A549 (cell line): ENCODE measurements around the gene RELL2. TPM values are rescaled to one million over a fixed set of nuclear protein-coding genes. Genes with fewer than 3 reads are reported as not detected.

ENCODE experiments used
- ATAC-seq, 2 experiments: fragments of 200-7000 bp in 1 of 2; fragments of >200 bp in 1 of 2; cut with Nextera tagmentation in 1 of 2; cut with Tn5 transposase in 1 of 2; 3 replicates each; pipeline versions ENCODE4 v1.8.0 to v1.9.1; 2018 to 2020; ENCODE audit warnings: mild to moderate bottlenecking in 1 of 2, moderate library complexity in 1 of 2
- CTCF ChIA-PET: fragments of 300-600 bp; sonication (Branson Sonifier 250); formaldehyde crosslinking; extraction: SDS; loops from one replicate; lab custom pipeline; 2021; ENCODE audit warnings: antibody characterized with exemption, inconsistent platforms; lab: Yijun Ruan, JAX
- POLR2A ChIA-PET: fragments of 350-600 bp; formaldehyde crosslinking; extraction: SDS; loops from one replicate; lab custom pipeline; 2021; ENCODE audit warnings: antibody characterized with exemption, inconsistent platforms; lab: Yijun Ruan, JAX
- DNase-seq, 2 experiments: peaks; one replicate each; pipeline versions ENCODE4 v3.0.0 to v3.0.0-alpha.2; 2011 to 2016; ENCODE audit warnings: low read depth in 1 of 2, low spot score in 1 of 2
- FAIRE-seq: peaks from 2 replicates; lab custom pipeline; 2011; peaks lifted over from hg19 to GRCh38; lab: Jason Lieb, UNC
- H3K27ac ChIP-seq, 2 experiments: fragments of >200 bp; sonication (Bioruptor Twin); formaldehyde crosslinking; 3 replicates each; pipeline ENCODE4 v1.5.1; 2016 to 2017
- H3K4me1 ChIP-seq: fragments of >200 bp; sonication (Bioruptor Twin); formaldehyde crosslinking; 3 replicates; pipeline ENCODE4 v1.6.1; 2016
- H3K4me2 ChIP-seq: fragments of >200 bp; sonication (Bioruptor Twin); formaldehyde crosslinking; 3 replicates; pipeline ENCODE4 v1.6.1; 2016
- H3K4me3 ChIP-seq: fragments of >200 bp; sonication (Bioruptor Twin); formaldehyde crosslinking; 3 replicates; pipeline ENCODE4 v1.5.1; 2016
- H3K9me3 ChIP-seq: fragments of >200 bp; sonication (Bioruptor Twin); formaldehyde crosslinking; 3 replicates; pipeline ENCODE4 v1.6.1; 2016
- ATOH8 ChIP-seq: fragments of 250-450 bp; sonication (Bioruptor Pico); IDR thresholded peaks from 2 replicates; pipeline ENCODE4 v1.5.0; 2020; ENCODE audit warnings: low read depth, mild to moderate bottlenecking, moderate library complexity
- CBX8 ChIP-seq: fragments of 200-600 bp; sonication (generic); IDR thresholded peaks from 2 replicates; pipeline ENCODE4 v1.6.1; 2016
- CEBPB ChIP-seq, 2 experiments: fragments of >200 bp in 1 of 2; sonication (Bioruptor Twin) in 1 of 2; formaldehyde crosslinking in 1 of 2; IDR thresholded peaks; 2 replicates each; pipeline ENCODE4 v1.6.1; 2012 to 2016
- CHD2 ChIP-seq: fragments of 150-350 bp; IDR thresholded peaks from 2 replicates; pipeline ENCODE4 v1.6.1; 2014; ENCODE audit warnings: low read length; ENCODE audit not compliant: partially characterized antibody
- E2F6 ChIP-seq: IDR thresholded peaks from 2 replicates; pipeline ENCODE4 v1.6.1; 2012; ENCODE audit warnings: low read depth, borderline replicate concordance
- EHF ChIP-seq: fragments of 250-450 bp; sonication (Bioruptor Pico); IDR thresholded peaks from 2 replicates; pipeline ENCODE4 v1.5.0; 2020; ENCODE audit warnings: mild to moderate bottlenecking
- FOSL2 ChIP-seq, 2 experiments: fragments of 450-650 bp in 1 of 2; fragments of >200 bp in 1 of 2; sonication (Bioruptor Twin) in 1 of 2; formaldehyde crosslinking; IDR thresholded peaks; 2 replicates each; pipeline versions ENCODE4 v1.5.0 to v1.6.1; 2016 to 2020; ENCODE audit warnings: mild to moderate bottlenecking in 1 of 2, moderate library complexity in 1 of 2
- HEYL ChIP-seq: fragments of 250-450 bp; sonication (Bioruptor Pico); IDR thresholded peaks from 2 replicates; pipeline ENCODE4 v1.8.0; 2021; ENCODE audit warnings: mild to moderate bottlenecking, moderate library complexity
- HOXB13 ChIP-seq: fragments of 250-450 bp; sonication (Bioruptor Pico); IDR thresholded peaks from 2 replicates; pipeline ENCODE4 v1.5.0; 2020; ENCODE audit warnings: low read depth, mild to moderate bottlenecking, moderate library complexity
- HOXB5 ChIP-seq: fragments of 250-450 bp; sonication (Bioruptor Pico); IDR thresholded peaks from 2 replicates; pipeline ENCODE4 v1.5.0; 2020; ENCODE audit warnings: mild to moderate bottlenecking, moderate library complexity
- KDM5A ChIP-seq: fragments of 200-600 bp; sonication (generic); IDR thresholded peaks from 2 replicates; pipeline ENCODE4 v1.6.1; 2016; ENCODE audit warnings: antibody characterized with exemption, mild to moderate bottlenecking
- MAFK ChIP-seq: fragments of 450-650 bp; IDR thresholded peaks from 2 replicates; pipeline ENCODE4 v1.6.1; 2014; ENCODE audit not compliant: partially characterized antibody
- MAZ ChIP-seq: fragments of 150-350 bp; IDR thresholded peaks from 2 replicates; pipeline ENCODE4 v1.6.1; 2014; ENCODE audit warnings: antibody characterized with exemption, low read depth, low read length, borderline replicate concordance
- MYC ChIP-seq: IDR thresholded peaks from 2 replicates; pipeline ENCODE4 v1.6.1; 2012; ENCODE audit warnings: mild to moderate bottlenecking, inconsistent platforms, low read length, improper control_type of control experiment, borderline replicate concordance
- NPAS2 ChIP-seq: fragments of 250-450 bp; sonication (Bioruptor Pico); IDR thresholded peaks from 2 replicates; pipeline ENCODE4 v1.8.0; 2022; ENCODE audit warnings: mild to moderate bottlenecking, moderate library complexity, borderline replicate concordance
- PBX3 ChIP-seq: IDR thresholded peaks from 2 replicates; pipeline ENCODE4 v1.6.1; 2012
- POLR2AphosphoS2 ChIP-seq: conservative IDR thresholded peaks from 2 replicates; pipeline ENCODE4 v1.6.1; 2012; ENCODE audit warnings: low read length, improper control_type of control experiment, inconsistent platforms
- TFCP2L1 ChIP-seq: fragments of 250-450 bp; sonication (Bioruptor Pico); IDR thresholded peaks from 2 replicates; pipeline ENCODE4 v1.5.0; 2021; ENCODE audit warnings: mild to moderate bottlenecking
- USF2 ChIP-seq: fragments of 450-650 bp; IDR thresholded peaks from 2 replicates; pipeline ENCODE4 v1.6.1; 2014; ENCODE audit warnings: antibody characterized with exemption
- ZSCAN20 ChIP-seq: fragments of 250-450 bp; sonication (Bioruptor Pico); IDR thresholded peaks from 2 replicates; pipeline ENCODE4 v1.8.0; 2022; ENCODE audit warnings: mild to moderate bottlenecking, moderate library complexity
- WGBS: methylation state at CpG from one replicate; pipeline ENCODE4 v1.1.6; 2017; ENCODE audit errors: missing lambda C conversion rate; 5-methylcytosine and 5-hydroxymethylcytosine counted together
- polyA plus RNA-seq, 4 experiments: library from polyadenylated mRNA; depleted of rRNA in 3 of 4; stranded (reverse); fragments of >200 nt; fragmentation: RNase III in 1 of 4; extraction: RNeasy Plus Mini Kit Qiagen cat#74134 plus additional on column Dnase treatment in 1 of 4; gene quantifications; 2 replicates in 3 of 4; 3 replicates in 1 of 4; pipeline ENCODE4 v1.2.3, GENCODE V29; 2011 to 2017

RELL2 gene
- polyA plus RNA-seq, 2 of the 4 experiments (the other 2 are of a cell fraction) = 3.6 to 6.5 TPM

GRCh38 chr5:141603923-141604717 is 32.7 kb upstream of the RELL2 start:
- FAIRE-seq (peak; percentile 51), ATAC-seq (peak; percentile 95 to 98), DNase-seq (peak; percentile 80 to 92)
- Histone ChIP-seq H3K27ac (peak overlapping the region in 1 of 2 experiments; percentile 38; a peak in 3 of 6 replicates), H3K4me2 (peak overlapping the region; percentile 59), H3K9me3 (no peaks in the 10 kb centered on the region), H3K4me3 (no peak overlapping the region), H3K4me1 (peaks cover 49% of the 10 kb centered on the region)
- ChIA-PET POLR2A (interaction anchor here (1.2 kb wide), 2 partner anchors 10 to 33 kb away, joined by 4 read pairs; partner anchors contain the start of genes HDAC3 and RELL2), CTCF (interaction anchor here (1.6 to 9.1 kb wide), 3 partner anchors 11 to 23 kb away, joined by 3 to 85 read pairs (median 35); partner anchors contain the start of gene DIAPH1)
- WGBS = 26% methylated on average over 6 of the region's 6 CpGs
- TF ChIP-seq FOSL2 (IDR thresholded peaks at IDR 0.05) (no peak), FOSL2 (CRISPR knock-in tag; IDR thresholded peaks at IDR 0.05) (peak; percentile 82), CEBPB (IDR thresholded peaks at IDR 0.05) (peak; percentile 82 to 90), USF2 (no peak)

GRCh38 chr5:141605523-141606277 is 31.1 kb upstream of the RELL2 start:
- DNase-seq = no peak
- ChIA-PET CTCF (interaction anchor here (1.5 to 5.8 kb wide), 2 partner anchors 12 to 14 kb away, joined by 5 to 56 read pairs; partner anchors contain the start of gene DIAPH1), POLR2A (no interaction called here)
- no peak for ATAC-seq
- H3K27ac ChIP-seq = peak overlapping the region in 1 of 2 experiments; percentile 18; a peak in 2 of 6 replicates
- TF ChIP-seq ATOH8 (CRISPR knock-in tag) (no peak), CBX8 (no peak), NPAS2 (CRISPR knock-in tag) (no peak), KDM5A (no peak), PBX3 (no peak), FOSL2 (IDR thresholded peaks at IDR 0.05) (no peak), FOSL2 (CRISPR knock-in tag; IDR thresholded peaks at IDR 0.05) (no peak)
- FAIRE-seq = no peak
- H3K4me2 ChIP-seq = peak overlapping the region; percentile 8; the same call in 1 of the 3 replicates
- H3K9me3 ChIP-seq = no peaks in the 10 kb centered on the region
- no peak overlapping the region for H3K4me3 ChIP-seq
- WGBS = 80% methylated on average over 6 of the region's 6 CpGs
- H3K4me1 ChIP-seq = peaks cover 50% of the 10 kb centered on the region

GRCh38 chr5:141608046-141608445 is 28.8 kb upstream of the RELL2 start:
- no peak for FAIRE-seq
- Histone ChIP-seq H3K4me1 (peaks cover 50% of the 10 kb centered on the region), H3K4me3 (no peak overlapping the region), H3K9me3 (no peaks in the 10 kb centered on the region), H3K4me2 (peak overlapping the region; percentile 59), H3K27ac (peak overlapping the region in 1 of 2 experiments; percentile 60; a peak in 3 of 6 replicates)
- no peak for DNase-seq
- ChIA-PET CTCF (interaction anchor here (1.0 to 5.8 kb wide), 7 partner anchors 10 to 238 kb away, joined by 3 to 56 read pairs (median 3); partner anchors contain the start of genes DIAPH1, PCDHGB3 and RELL2), POLR2A (no interaction called here)
- TF ChIP-seq EHF (CRISPR knock-in tag) (no peak), POLR2AphosphoS2 (no peak), HOXB13 (CRISPR knock-in tag) (no peak), MAFK (no peak), E2F6 (no peak), HEYL (CRISPR knock-in tag) (no peak), CHD2 (no peak), HOXB5 (no peak), MAZ (no peak), TFCP2L1 (CRISPR knock-in tag) (no peak), MYC (no peak), ZSCAN20 (no peak)
- WGBS = 85% methylated on average over 2 of the region's 2 CpGs
- ATAC-seq = no peak
